ENCODE results near the gene CCDC201.

CCDC201 gene

GRCh38 chr7:45902820-45903219, 29.9 kb upstream of the CCDC201 start:
- no peak for TF ChIP-seq CTCF (IDR thresholded peaks at IDR 0.05)

GRCh38 chr7:45901566-45901965, 28.7 kb upstream of the CCDC201 start:
- no peak for TF ChIP-seq CTCF (IDR thresholded peaks at IDR 0.05)

- TF ChIP-seq CTCF (IDR thresholded peaks at IDR 0.05): no peak
Measured at GRCh38 chr7:45898222-45898621, 25.3 kb upstream of the CCDC201 start.

- TF ChIP-seq CTCF (IDR thresholded peaks at IDR 0.05): no peak
Measured at GRCh38 chr7:45897042-45897690, 24.3 kb upstream of the CCDC201 start.

GRCh38 chr7:45894665-45895062, 21.8 kb upstream of the CCDC201 start:
- TF ChIP-seq CTCF (IDR thresholded peaks at IDR 0.05): no peak

- no peak for TF ChIP-seq CTCF (IDR thresholded peaks at IDR 0.05)
Measured at GRCh38 chr7:45893996-45894664, 21.2 kb upstream of the CCDC201 start.

- TF ChIP-seq CTCF (IDR thresholded peaks at IDR 0.05): no peak
Measured at GRCh38 chr7:45893374-45893995, 20.6 kb upstream of the CCDC201 start.
